ENCODE measurements around the gene CPXM2. TPM values are rescaled to one million over a fixed set of nuclear protein-coding genes. Genes with fewer than 3 reads are reported as not detected.

CPXM2 gene
- total RNA-seq, 1 experiment from 2014 or later, result 0.12 TPM

DNA sequence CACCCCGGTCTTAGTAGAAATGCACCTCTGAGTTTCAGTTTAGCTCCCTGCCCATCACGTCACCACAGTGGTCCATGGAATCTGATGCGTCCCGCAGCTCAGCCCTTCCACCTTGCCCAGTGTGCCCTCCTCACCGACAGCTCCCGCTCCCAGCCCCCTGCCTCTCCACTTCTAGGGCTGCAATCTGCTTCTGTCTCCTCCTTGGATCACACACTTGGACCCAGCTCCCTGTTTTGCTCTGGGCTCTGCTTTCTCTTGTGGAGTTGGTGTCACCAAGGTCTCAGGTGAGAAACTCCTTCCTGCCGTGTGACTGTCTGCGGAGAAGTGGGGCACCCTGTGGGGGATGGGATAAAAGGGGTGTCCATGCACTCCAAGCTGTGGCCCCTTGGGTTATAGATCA is 187.5 kb downstream of the CPXM2 start:
- H3K9ac ChIP-seq (ENCODE audit: low read length), result no peak overlapping the region
- ATAC-seq, result no peak
- CTCF ChIA-PET, result no interaction called here
- RAD21 ChIA-PET (ENCODE audit: low non-redundant PET in 1 of 2, low total read pairs in 2 of 2, uncharacterized antibody in 2 of 2, unreplicated experiment in 2 of 2), result no interaction called here
- TF ChIP-seq, protein P1, sequence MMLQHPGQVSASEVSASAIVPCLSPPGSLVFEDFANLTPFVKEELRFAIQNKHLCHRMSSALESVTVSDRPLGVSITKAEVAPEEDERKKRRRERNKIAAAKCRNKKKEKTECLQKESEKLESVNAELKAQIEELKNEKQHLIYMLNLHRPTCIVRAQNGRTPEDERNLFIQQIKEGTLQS (IDR thresholded peaks at IDR 0.05), result no peak
- no peak for TF ChIP-seq EZH2 (IDR thresholded peaks at IDR 0.05)
- TF ChIP-seq FOSL1 (IDR thresholded peaks at IDR 0.05; ENCODE audit: low read depth), result no peak
- TF ChIP-seq, protein P2, sequence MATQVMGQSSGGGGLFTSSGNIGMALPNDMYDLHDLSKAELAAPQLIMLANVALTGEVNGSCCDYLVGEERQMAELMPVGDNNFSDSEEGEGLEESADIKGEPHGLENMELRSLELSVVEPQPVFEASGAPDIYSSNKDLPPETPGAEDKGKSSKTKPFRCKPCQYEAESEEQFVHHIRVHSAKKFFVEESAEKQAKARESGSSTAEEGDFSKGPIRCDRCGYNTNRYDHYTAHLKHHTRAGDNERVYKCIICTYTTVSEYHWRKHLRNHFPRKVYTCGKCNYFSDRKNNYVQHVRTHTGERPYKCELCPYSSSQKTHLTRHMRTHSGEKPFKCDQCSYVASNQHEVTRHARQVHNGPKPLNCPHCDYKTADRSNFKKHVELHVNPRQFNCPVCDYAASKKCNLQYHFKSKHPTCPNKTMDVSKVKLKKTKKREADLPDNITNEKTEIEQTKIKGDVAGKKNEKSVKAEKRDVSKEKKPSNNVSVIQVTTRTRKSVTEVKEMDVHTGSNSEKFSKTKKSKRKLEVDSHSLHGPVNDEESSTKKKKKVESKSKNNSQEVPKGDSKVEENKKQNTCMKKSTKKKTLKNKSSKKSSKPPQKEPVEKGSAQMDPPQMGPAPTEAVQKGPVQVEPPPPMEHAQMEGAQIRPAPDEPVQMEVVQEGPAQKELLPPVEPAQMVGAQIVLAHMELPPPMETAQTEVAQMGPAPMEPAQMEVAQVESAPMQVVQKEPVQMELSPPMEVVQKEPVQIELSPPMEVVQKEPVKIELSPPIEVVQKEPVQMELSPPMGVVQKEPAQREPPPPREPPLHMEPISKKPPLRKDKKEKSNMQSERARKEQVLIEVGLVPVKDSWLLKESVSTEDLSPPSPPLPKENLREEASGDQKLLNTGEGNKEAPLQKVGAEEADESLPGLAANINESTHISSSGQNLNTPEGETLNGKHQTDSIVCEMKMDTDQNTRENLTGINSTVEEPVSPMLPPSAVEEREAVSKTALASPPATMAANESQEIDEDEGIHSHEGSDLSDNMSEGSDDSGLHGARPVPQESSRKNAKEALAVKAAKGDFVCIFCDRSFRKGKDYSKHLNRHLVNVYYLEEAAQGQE (IDR thresholded peaks at IDR 0.05; ENCODE audit: low read depth), result no peak
- TF ChIP-seq, protein P3, sequence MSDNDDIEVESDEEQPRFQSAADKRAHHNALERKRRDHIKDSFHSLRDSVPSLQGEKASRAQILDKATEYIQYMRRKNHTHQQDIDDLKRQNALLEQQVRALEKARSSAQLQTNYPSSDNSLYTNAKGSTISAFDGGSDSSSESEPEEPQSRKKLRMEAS (IDR thresholded peaks at IDR 0.05), result no peak
- no peak for TF ChIP-seq SP1 (IDR thresholded peaks at IDR 0.05; ENCODE audit: low read depth)
- TF ChIP-seq EZH2phosphoT487 (IDR thresholded peaks at IDR 0.05; ENCODE audit: borderline replicate concordance), result no peak
- TF ChIP-seq YY1 (IDR thresholded peaks at IDR 0.05; ENCODE audit: extremely low read depth, insufficient replicate concordance, low read depth, low read length), result no peak
- TF ChIP-seq POLR2A (IDR thresholded peaks at IDR 0.05; ENCODE audit: borderline replicate concordance, extremely low read depth, insufficient read depth, insufficient read length), result no peak
- no peak for TF ChIP-seq ZNF274 (IDR thresholded peaks at IDR 0.05; ENCODE audit: low read depth, low read length)
- TF ChIP-seq SRF (IDR thresholded peaks at IDR 0.05; ENCODE audit: low read depth), result no peak
- TF ChIP-seq POLR2AphosphoS5 (IDR thresholded peaks at IDR 0.05; ENCODE audit: low read depth, low read length), result no peak
- H3K9me3 ChIP-seq (ENCODE audit: control insufficient read depth in 1 of 2, insufficient read depth in 1 of 2, low read depth in 1 of 2, low read length in 2 of 2), result no peaks in the 10 kb centered on the region
- no peaks in the 10 kb centered on the region for H4K20me1 ChIP-seq (ENCODE audit: insufficient read depth)
- no peak overlapping the region for H3K4me2 ChIP-seq (ENCODE audit: low read length)
- no peak for DNase-seq (ENCODE audit: low read depth, low spot score)
- no peaks in the 10 kb centered on the region for H3K4me1 ChIP-seq (ENCODE audit: control insufficient read depth in 1 of 2, insufficient read depth in 2 of 2, low read length in 2 of 2)
- no peak overlapping the region for H3K27ac ChIP-seq (ENCODE audit: low read depth, low read length)
- intact Hi-C loops (cut with micrococcal nuclease), result no loop called here
- no TSS peak for BruUV-seq (replicated peaks)
- H3K36me3 ChIP-seq (ENCODE audit: control insufficient read depth in 1 of 2, insufficient read depth in 2 of 2, low read length in 2 of 2), result no peaks in the 10 kb centered on the region
- no peak overlapping the region for H2AFZ ChIP-seq (ENCODE audit: low read depth, low read length, poor library complexity, severe bottlenecking)
- no peak overlapping the region for H3K4me3 ChIP-seq (replicated peaks in 1 of 2; ENCODE audit: low read depth in 1 of 2, low read length in 2 of 2)
- H3K79me2 ChIP-seq (ENCODE audit: insufficient read depth, low read length), result no peaks in the 10 kb centered on the region
- H3K9me2 ChIP-seq (ENCODE audit: insufficient read depth), result no peaks in the 10 kb centered on the region
- peaks cover 64% of the 10 kb centered on the region for H3K27me3 ChIP-seq (ENCODE audit: insufficient read depth, low read length)
- POLR2A ChIA-PET, result no interaction called here

Data from HCT116 (cell line).